Fibroblast of lung (primary cell): ENCODE results near the gene TLK2. TPM values are rescaled to one million over a fixed set of nuclear protein-coding genes. Genes with fewer than 3 reads are reported as not detected.

Experiments
- DNase-seq, 2 donors: peaks; one replicate each; pipeline versions ENCODE4 v3.0.0 to v3.0.0-alpha.2; 2010; ENCODE audit warnings: low read depth in 2 of 2
- H2AFZ ChIP-seq: 2 replicates; pipeline ENCODE4 v1.5.1; 2012; ENCODE audit warnings: low read length, control low read depth, inconsistent platforms
- H3K27ac ChIP-seq: 2 replicates; pipeline ENCODE4 v1.5.1; 2011; ENCODE audit warnings: low read length, control low read depth; ENCODE audit not compliant: insufficient read depth
- H3K27me3 ChIP-seq: 2 replicates; pipeline ENCODE4 v1.5.1; 2011; ENCODE audit warnings: mild to moderate bottlenecking, low read length; ENCODE audit not compliant: control insufficient read depth, insufficient read depth
- H3K36me3 ChIP-seq: 2 replicates; pipeline ENCODE4 v1.5.1; 2011; ENCODE audit warnings: low read length; ENCODE audit not compliant: control insufficient read depth, insufficient read depth
- H3K4me1 ChIP-seq: 2 replicates; pipeline ENCODE4 v1.5.1; 2011; ENCODE audit warnings: low read length; ENCODE audit not compliant: control insufficient read depth, insufficient read depth; ENCODE audit errors: extremely low read depth
- H3K4me2 ChIP-seq: 2 replicates; pipeline ENCODE4 v1.5.1; 2011; ENCODE audit warnings: low read length, control low read depth; ENCODE audit not compliant: insufficient read depth; ENCODE audit errors: extremely low read depth
- H3K4me3 ChIP-seq, 4 experiments: fragments of 200-600 bp in 1 of 4; sonication (generic) in 1 of 4; replicated peaks in 1 of 4; 2 replicates each; pipeline ENCODE4 v1.5.1; 2011 to 2016; ENCODE audit warnings: low read length in 4 of 4, low read depth in 3 of 4, mild to moderate bottlenecking in 3 of 4, control low read depth in 2 of 4, inconsistent platforms in 1 of 4, mixed read lengths in 1 of 4; ENCODE audit not compliant: insufficient read depth in 1 of 4; ENCODE audit errors: control extremely low read depth in 1 of 4
- H3K79me2 ChIP-seq: 2 replicates; pipeline ENCODE4 v1.5.1; 2012; ENCODE audit warnings: mild to moderate bottlenecking, low read length, inconsistent platforms; ENCODE audit not compliant: control insufficient read depth, insufficient read depth
- H3K9ac ChIP-seq: 2 replicates; pipeline ENCODE4 v1.5.1; 2011; ENCODE audit warnings: mild to moderate bottlenecking, low read length, control low read depth; ENCODE audit not compliant: insufficient read depth
- H3K9me3 ChIP-seq: 2 replicates; pipeline ENCODE4 v1.5.1; 2012; ENCODE audit warnings: low read depth, low read length; ENCODE audit not compliant: control insufficient read depth, insufficient read depth
- H4K20me1 ChIP-seq: 2 replicates; pipeline ENCODE4 v1.5.1; 2011; ENCODE audit warnings: low read length; ENCODE audit not compliant: control insufficient read depth, insufficient read depth; ENCODE audit errors: extremely low read depth
- EZH2 ChIP-seq: IDR thresholded peaks from 2 replicates; pipeline ENCODE4 v1.5.1; 2012; ENCODE audit warnings: low read length, control low read depth, mild to moderate bottlenecking; ENCODE audit errors: missing control alignments
- polyA plus RNA-seq, 2 donors: library from polyadenylated mRNA; depleted of rRNA in 1 of 2; stranded (reverse) in 1 of 2; unstranded in 1 of 2; fragments of >200 nt; gene quantifications; 2 replicates each; pipeline ENCODE4 v1.2.1, GENCODE V29; 2011 to 2012; ENCODE audit warnings: missing spikeins in 1 of 2
- total RNA-seq: library from RNA; depleted of rRNA; stranded (reverse); fragments of >200 nt; gene quantifications from 2 replicates; pipeline ENCODE4 v1.2.1, GENCODE V29; 2014
- TF ChIP-seq, protein P1 (sequence below), 2 donors: IDR thresholded peaks in 1 of 2; conservative IDR thresholded peaks in 1 of 2; 1 replicate in 1 of 2; 2 replicates in 1 of 2; pipeline ENCODE4 v1.5.1; 2011 to 2012; ENCODE audit warnings: low read length in 2 of 2, control low read depth in 1 of 2, inconsistent platforms in 1 of 2, low read depth in 1 of 2, mild to moderate bottlenecking in 1 of 2

The TLK2 gene
- total and polyA plus RNA-seq, 2 donors (not counting 1 experiment from before 2014, with no cell fraction given), result 55.5 to 63.9 TPM

DNA sequence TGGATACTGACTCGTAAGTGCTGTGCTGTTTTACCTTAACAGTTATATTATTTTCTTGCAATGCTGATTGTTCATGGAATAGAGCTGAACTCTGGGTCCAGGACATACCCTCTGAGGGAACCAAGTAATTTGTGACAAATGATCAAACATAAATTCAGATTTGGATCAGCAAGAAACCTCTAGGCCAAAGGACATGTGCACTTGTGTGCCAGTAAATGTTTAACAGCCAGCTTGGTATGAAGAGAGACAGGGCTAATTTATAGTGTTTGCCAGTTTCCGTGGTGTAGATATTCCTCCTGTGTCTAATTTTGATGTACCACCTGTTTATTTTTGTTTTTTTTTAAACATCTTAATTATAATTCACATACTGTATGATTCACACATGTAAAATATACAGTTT, 118.0 kb downstream of the TLK2 start:
- Histone ChIP-seq H3K79me2 (no peaks in the 10 kb centered on the region), H2AFZ (no peak overlapping the region), H3K9me3 (no peaks in the 10 kb centered on the region), H3K4me2 (no peak overlapping the region), H3K9ac (no peak overlapping the region), H3K4me1 (no peaks in the 10 kb centered on the region), H4K20me1 (no peaks in the 10 kb centered on the region), H3K27me3 (no peaks in the 10 kb centered on the region), H3K27ac (no peak overlapping the region), H3K36me3 (peaks cover 10% of the 10 kb centered on the region), H3K4me3 (no peak overlapping the region)
- TF ChIP-seq EZH2, result no peak
- TF ChIP-seq, protein P1, sequence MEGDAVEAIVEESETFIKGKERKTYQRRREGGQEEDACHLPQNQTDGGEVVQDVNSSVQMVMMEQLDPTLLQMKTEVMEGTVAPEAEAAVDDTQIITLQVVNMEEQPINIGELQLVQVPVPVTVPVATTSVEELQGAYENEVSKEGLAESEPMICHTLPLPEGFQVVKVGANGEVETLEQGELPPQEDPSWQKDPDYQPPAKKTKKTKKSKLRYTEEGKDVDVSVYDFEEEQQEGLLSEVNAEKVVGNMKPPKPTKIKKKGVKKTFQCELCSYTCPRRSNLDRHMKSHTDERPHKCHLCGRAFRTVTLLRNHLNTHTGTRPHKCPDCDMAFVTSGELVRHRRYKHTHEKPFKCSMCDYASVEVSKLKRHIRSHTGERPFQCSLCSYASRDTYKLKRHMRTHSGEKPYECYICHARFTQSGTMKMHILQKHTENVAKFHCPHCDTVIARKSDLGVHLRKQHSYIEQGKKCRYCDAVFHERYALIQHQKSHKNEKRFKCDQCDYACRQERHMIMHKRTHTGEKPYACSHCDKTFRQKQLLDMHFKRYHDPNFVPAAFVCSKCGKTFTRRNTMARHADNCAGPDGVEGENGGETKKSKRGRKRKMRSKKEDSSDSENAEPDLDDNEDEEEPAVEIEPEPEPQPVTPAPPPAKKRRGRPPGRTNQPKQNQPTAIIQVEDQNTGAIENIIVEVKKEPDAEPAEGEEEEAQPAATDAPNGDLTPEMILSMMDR (conservative IDR thresholded peaks at IDR 0.05 in 1 of 2, IDR thresholded peaks at IDR 0.05 in 1 of 2; ENCODE audit: low read depth in 1 of 2, low read length in 2 of 2), result no peak
- DNase-seq, result no peak

DNA sequence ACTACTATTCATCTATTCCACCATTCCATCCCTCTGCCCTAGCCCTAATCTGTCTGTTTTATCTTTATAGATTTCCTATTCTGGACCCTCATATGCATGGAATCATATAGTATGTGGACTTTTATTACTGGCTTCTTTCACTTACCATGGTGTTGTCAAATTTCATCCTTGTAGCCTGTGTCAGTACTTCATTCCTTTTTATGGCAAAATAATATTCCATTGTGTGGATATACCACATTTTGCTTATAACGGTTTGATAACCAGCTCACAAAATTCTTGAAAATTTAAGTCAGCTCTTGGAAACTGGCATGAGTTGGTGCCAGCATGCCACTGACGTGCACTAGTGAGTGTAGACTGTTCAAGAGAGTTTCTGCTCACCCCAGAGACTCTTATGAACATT, 118.5 kb downstream of the TLK2 start:
- Histone ChIP-seq H2AFZ (no peak overlapping the region), H3K36me3 (peaks cover 10% of the 10 kb centered on the region), H3K27me3 (no peaks in the 10 kb centered on the region), H3K4me1 (no peaks in the 10 kb centered on the region), H3K4me3 (no peak overlapping the region), H3K4me2 (no peak overlapping the region), H3K27ac (no peak overlapping the region), H3K9ac (no peak overlapping the region), H4K20me1 (no peaks in the 10 kb centered on the region), H3K9me3 (no peaks in the 10 kb centered on the region), H3K79me2 (no peaks in the 10 kb centered on the region)
- TF ChIP-seq, protein P1 (conservative IDR thresholded peaks at IDR 0.05 in 1 of 2, IDR thresholded peaks at IDR 0.05 in 1 of 2; ENCODE audit: low read depth in 1 of 2, low read length in 2 of 2), result no peak
- TF ChIP-seq EZH2, result no peak
- DNase-seq, result no peak

DNA sequence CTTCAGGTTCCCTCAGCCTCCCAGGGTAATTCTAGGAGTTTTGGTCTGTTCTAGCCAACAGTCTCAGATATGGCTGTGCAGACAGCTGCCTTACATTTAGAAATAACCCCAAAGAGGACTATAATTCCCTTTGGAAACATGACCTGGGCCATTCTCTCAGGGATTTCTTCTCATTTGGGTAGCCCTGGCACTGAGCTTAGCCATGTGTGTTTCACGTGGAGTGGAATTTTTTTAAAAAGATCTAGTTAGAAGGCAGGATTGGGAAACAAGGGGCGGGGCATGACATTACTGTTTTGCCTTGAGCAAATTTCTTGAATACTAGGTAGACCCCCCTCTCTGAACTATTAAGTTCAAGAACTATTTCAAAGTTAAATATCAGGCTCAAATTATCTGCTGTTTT, 119.3 kb downstream of the TLK2 start:
- Histone ChIP-seq H3K9me3 (no peaks in the 10 kb centered on the region), H3K27me3 (no peaks in the 10 kb centered on the region), H3K36me3 (peaks cover 10% of the 10 kb centered on the region), H3K79me2 (no peaks in the 10 kb centered on the region), H3K4me1 (no peaks in the 10 kb centered on the region), H2AFZ (no peak overlapping the region), H3K27ac (no peak overlapping the region), H3K4me2 (no peak overlapping the region), H3K4me3 (no peak overlapping the region), H3K9ac (no peak overlapping the region), H4K20me1 (no peaks in the 10 kb centered on the region)
- TF ChIP-seq, protein P1 (conservative IDR thresholded peaks at IDR 0.05 in 1 of 2, IDR thresholded peaks at IDR 0.05 in 1 of 2; ENCODE audit: low read depth in 1 of 2, low read length in 2 of 2), result no peak
- TF ChIP-seq EZH2, result no peak
- peak in 1 of 2 donors; percentile 52 for DNase-seq
